ENCODE results near the gene MYLK. TPM values are rescaled to one million over a fixed set of nuclear protein-coding genes. Genes with fewer than 3 reads are reported as not detected.

The MYLK gene
- total and polyA plus RNA-seq, 2 of the 4 experiments (the other 2 are of a cell fraction) = 299 to 484 TPM

DNA sequence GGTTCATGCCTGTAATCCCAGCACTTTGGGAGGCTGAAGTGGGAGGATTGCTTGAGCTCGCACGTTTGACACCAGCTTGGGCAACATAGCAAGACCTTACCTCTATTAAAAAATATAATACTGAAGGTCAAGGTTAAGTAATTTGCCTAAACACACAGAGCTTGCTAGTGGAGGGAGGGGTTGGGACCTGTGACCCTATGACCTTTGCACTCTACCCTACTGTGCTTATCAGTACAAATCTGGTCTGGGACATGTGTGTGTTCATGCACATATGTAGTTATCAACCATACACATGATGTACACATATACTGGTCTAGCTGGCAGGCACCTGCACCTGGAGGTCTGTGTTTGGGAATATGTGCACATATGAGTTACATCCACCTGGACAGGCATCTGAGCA, 181.4 kb downstream of the MYLK start:
- Histone ChIP-seq H2BK20ac (ENCODE audit: low read depth, low read length) (no peak overlapping the region), H3K4me1 (ENCODE audit: control insufficient read depth, insufficient read depth, low read length) (peaks cover 35% of the 10 kb centered on the region), H3K4me3 (ENCODE audit: insufficient read depth, low read depth, low read length) (no peak overlapping the region), H3K23ac (ENCODE audit: low read depth, low read length) (no peak overlapping the region), H2AFZ (replicated peaks; ENCODE audit: low read length, poor library complexity) (no peak overlapping the region), H3K56ac (ENCODE audit: extremely low read depth, insufficient read depth, low read length) (no peak overlapping the region), H2BK15ac (ENCODE audit: low read depth, low read length) (no peak overlapping the region; the same call in 2 of the 3 replicates), H4K8ac (ENCODE audit: low read depth in 2 of 2, low read length in 2 of 2) (no peak overlapping the region; a peak in 1 of 4 replicates), H2BK5ac (ENCODE audit: low read depth, low read length, poor library complexity, severe bottlenecking) (no peak overlapping the region), H3K9ac (ENCODE audit: low read depth, low read length) (no peak overlapping the region), H3K4me2 (ENCODE audit: low read depth, low read length) (no peak overlapping the region), H3K27ac (ENCODE audit: insufficient read depth, low read length) (no peak overlapping the region), H4K91ac (ENCODE audit: insufficient read depth, low read depth, low read length) (no peak overlapping the region), H3K14ac (replicated peaks; ENCODE audit: low read depth, low read length) (no peak overlapping the region), H3K27me3 (ENCODE audit: control insufficient read depth, insufficient read depth, low read length) (no peaks in the 10 kb centered on the region), H3K4ac (ENCODE audit: low read depth, low read length) (no peak overlapping the region), H2AK5ac (ENCODE audit: low read depth, low read length) (no peak overlapping the region), H4K5ac (ENCODE audit: low read depth, low read length) (no peak overlapping the region), H3K36me3 (ENCODE audit: control insufficient read depth, insufficient read depth, low read length) (peaks cover 62% of the 10 kb centered on the region), H3K79me1 (ENCODE audit: low read depth in 1 of 2, low read length in 2 of 2) (peaks cover 11 to 56% of the 10 kb centered on the region in 2 experiments; a peak in 3 of 4 replicates), H3K9me3 (ENCODE audit: control insufficient read depth, insufficient read depth, low read length) (no peaks in the 10 kb centered on the region), H2AK9ac (replicated peaks; ENCODE audit: low read depth, low read length, poor library complexity) (no peak overlapping the region), H4K20me1 (ENCODE audit: insufficient read depth, low read length) (peaks cover 4% of the 10 kb centered on the region; the same call in 1 of the 2 replicates), H2BK120ac (ENCODE audit: low read depth, low read length) (no peak overlapping the region), H3K9me1 (ENCODE audit: insufficient read depth, low read length) (peaks cover 18% of the 10 kb centered on the region), H3K18ac (ENCODE audit: low read depth, low read length) (no peak overlapping the region)
- BruUV-seq (replicated peaks) = no TSS peak
- in situ Hi-C loops (cut with MboI; ENCODE audit: low sequenced_read_pairs) (no loop called here), intact Hi-C loops (cut with micrococcal nuclease) (loop anchor here (1.0 kb wide), 2 partner anchors 50 to 60 kb away; no protein-coding TSS in a partner anchor), dilution Hi-C loops (cut with HindIII; ENCODE audit: low sequenced_read_pairs, unreplicated experiment) (no loop called here)
- ATAC-seq (ENCODE audit: low read depth) (no peak), DNase-seq (no peak)
- TF ChIP-seq NFE2L2 (IDR thresholded peaks at IDR 0.05; ENCODE audit: low read depth, low read length) (no peak), SMC3 (IDR thresholded peaks at IDR 0.05; ENCODE audit: low read depth, low read length) (no peak), FOS (IDR thresholded peaks at IDR 0.05; ENCODE audit: low read depth, low read length) (no peak), MAFK (IDR thresholded peaks at IDR 0.05; ENCODE audit: low read depth, low read length) (no peak), CHD1 (IDR thresholded peaks at IDR 0.05; ENCODE audit: low read depth, low read length) (no peak), RFX5 (IDR thresholded peaks at IDR 0.05; ENCODE audit: low read depth, low read length) (no peak), MAZ (IDR thresholded peaks at IDR 0.05; ENCODE audit: borderline replicate concordance, low read depth, low read length) (no peak), RAD21 (IDR thresholded peaks at IDR 0.05; ENCODE audit: low read length) (no peak), CEBPB (IDR thresholded peaks at IDR 0.05; ENCODE audit: low read depth, low read length) (no peak), RCOR1 (IDR thresholded peaks at IDR 0.05; ENCODE audit: insufficient replicate concordance, low read length) (no peak), POLR2A (IDR thresholded peaks at IDR 0.05; ENCODE audit: low read depth, low read length) (no peak), MXI1 (IDR thresholded peaks at IDR 0.05; ENCODE audit: borderline replicate concordance, low read depth, low read length) (no peak)
- TF ChIP-seq, protein P1, sequence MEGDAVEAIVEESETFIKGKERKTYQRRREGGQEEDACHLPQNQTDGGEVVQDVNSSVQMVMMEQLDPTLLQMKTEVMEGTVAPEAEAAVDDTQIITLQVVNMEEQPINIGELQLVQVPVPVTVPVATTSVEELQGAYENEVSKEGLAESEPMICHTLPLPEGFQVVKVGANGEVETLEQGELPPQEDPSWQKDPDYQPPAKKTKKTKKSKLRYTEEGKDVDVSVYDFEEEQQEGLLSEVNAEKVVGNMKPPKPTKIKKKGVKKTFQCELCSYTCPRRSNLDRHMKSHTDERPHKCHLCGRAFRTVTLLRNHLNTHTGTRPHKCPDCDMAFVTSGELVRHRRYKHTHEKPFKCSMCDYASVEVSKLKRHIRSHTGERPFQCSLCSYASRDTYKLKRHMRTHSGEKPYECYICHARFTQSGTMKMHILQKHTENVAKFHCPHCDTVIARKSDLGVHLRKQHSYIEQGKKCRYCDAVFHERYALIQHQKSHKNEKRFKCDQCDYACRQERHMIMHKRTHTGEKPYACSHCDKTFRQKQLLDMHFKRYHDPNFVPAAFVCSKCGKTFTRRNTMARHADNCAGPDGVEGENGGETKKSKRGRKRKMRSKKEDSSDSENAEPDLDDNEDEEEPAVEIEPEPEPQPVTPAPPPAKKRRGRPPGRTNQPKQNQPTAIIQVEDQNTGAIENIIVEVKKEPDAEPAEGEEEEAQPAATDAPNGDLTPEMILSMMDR (conservative IDR thresholded peaks at IDR 0.05; ENCODE audit: low read depth, low read length) = no peak
- TF ChIP-seq, protein P2, sequence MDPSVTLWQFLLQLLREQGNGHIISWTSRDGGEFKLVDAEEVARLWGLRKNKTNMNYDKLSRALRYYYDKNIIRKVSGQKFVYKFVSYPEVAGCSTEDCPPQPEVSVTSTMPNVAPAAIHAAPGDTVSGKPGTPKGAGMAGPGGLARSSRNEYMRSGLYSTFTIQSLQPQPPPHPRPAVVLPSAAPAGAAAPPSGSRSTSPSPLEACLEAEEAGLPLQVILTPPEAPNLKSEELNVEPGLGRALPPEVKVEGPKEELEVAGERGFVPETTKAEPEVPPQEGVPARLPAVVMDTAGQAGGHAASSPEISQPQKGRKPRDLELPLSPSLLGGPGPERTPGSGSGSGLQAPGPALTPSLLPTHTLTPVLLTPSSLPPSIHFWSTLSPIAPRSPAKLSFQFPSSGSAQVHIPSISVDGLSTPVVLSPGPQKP (IDR thresholded peaks at IDR 0.05; ENCODE audit: borderline replicate concordance, low read depth, low read length) = no peak
- TF ChIP-seq, protein P3, sequence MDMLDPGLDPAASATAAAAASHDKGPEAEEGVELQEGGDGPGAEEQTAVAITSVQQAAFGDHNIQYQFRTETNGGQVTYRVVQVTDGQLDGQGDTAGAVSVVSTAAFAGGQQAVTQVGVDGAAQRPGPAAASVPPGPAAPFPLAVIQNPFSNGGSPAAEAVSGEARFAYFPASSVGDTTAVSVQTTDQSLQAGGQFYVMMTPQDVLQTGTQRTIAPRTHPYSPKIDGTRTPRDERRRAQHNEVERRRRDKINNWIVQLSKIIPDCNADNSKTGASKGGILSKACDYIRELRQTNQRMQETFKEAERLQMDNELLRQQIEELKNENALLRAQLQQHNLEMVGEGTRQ (IDR thresholded peaks at IDR 0.05; ENCODE audit: low read depth, low read length) = no peak
- ChIA-PET POLR2A (ENCODE audit: unreplicated experiment) (no interaction called here), CTCF (interaction anchor here (2.7 kb wide), 1 partner anchor 50 kb away, joined by 8 read pairs; no protein-coding TSS in a partner anchor)
- no CpG with 5 or more reads among the region's 2 CpGs for WGBS, 2 experiments (ENCODE audit: extremely low coverage in 2 of 2, insufficient read length in 1 of 2)

All from IMR-90 (cell line).